ENCODE measurements around the gene ZNF350. TPM values are rescaled to one million over a fixed set of nuclear protein-coding genes. Genes with fewer than 3 reads are reported as not detected.
A peak's percentile ranks its signal among the peaks of the same experiment; 100 is the strongest.

Gene ZNF350
- total and polyA plus RNA-seq, 2 of the 13 experiments (the other 11 are each of a cell fraction or from before 2014, with no cell fraction given), result 3.7 to 6.9 TPM

GRCh38 chr19:51926784-51927741, 59.6 kb downstream of the ZNF350 start, which contains the start of gene ZNF613 (continued):
- TF ChIP-seq ZUFSP (CRISPR knock-in tag; IDR thresholded peaks at IDR 0.05; ENCODE audit: borderline replicate concordance) (no peak), ZBTB38 (CRISPR knock-in tag; IDR thresholded peaks at IDR 0.05) (peak; percentile 55; the same call in 1 of the 2 replicates), PAX8 (CRISPR knock-in tag; IDR thresholded peaks at IDR 0.05; ENCODE audit: borderline replicate concordance) (no peak), ZBTB1 (CRISPR knock-in tag; IDR thresholded peaks at IDR 0.05; ENCODE audit: borderline replicate concordance) (no peak), SRSF1 (optimal IDR thresholded peaks at IDR 0.05; ENCODE audit: low read depth, low read length) (peak; percentile 68), TRIM24 (CRISPR knock-in tag; IDR thresholded peaks at IDR 0.05) (no peak), JUND (CRISPR knock-in tag; IDR thresholded peaks at IDR 0.05) (no peak), ZNF777 (CRISPR knock-in tag; IDR thresholded peaks at IDR 0.05) (peak; percentile 73; the same call in 1 of the 2 replicates), ATF7-NPFF (CRISPR knock-in tag; IDR thresholded peaks at IDR 0.05; ENCODE audit: low read depth) (no peak)
- TF ChIP-seq, protein P1, sequence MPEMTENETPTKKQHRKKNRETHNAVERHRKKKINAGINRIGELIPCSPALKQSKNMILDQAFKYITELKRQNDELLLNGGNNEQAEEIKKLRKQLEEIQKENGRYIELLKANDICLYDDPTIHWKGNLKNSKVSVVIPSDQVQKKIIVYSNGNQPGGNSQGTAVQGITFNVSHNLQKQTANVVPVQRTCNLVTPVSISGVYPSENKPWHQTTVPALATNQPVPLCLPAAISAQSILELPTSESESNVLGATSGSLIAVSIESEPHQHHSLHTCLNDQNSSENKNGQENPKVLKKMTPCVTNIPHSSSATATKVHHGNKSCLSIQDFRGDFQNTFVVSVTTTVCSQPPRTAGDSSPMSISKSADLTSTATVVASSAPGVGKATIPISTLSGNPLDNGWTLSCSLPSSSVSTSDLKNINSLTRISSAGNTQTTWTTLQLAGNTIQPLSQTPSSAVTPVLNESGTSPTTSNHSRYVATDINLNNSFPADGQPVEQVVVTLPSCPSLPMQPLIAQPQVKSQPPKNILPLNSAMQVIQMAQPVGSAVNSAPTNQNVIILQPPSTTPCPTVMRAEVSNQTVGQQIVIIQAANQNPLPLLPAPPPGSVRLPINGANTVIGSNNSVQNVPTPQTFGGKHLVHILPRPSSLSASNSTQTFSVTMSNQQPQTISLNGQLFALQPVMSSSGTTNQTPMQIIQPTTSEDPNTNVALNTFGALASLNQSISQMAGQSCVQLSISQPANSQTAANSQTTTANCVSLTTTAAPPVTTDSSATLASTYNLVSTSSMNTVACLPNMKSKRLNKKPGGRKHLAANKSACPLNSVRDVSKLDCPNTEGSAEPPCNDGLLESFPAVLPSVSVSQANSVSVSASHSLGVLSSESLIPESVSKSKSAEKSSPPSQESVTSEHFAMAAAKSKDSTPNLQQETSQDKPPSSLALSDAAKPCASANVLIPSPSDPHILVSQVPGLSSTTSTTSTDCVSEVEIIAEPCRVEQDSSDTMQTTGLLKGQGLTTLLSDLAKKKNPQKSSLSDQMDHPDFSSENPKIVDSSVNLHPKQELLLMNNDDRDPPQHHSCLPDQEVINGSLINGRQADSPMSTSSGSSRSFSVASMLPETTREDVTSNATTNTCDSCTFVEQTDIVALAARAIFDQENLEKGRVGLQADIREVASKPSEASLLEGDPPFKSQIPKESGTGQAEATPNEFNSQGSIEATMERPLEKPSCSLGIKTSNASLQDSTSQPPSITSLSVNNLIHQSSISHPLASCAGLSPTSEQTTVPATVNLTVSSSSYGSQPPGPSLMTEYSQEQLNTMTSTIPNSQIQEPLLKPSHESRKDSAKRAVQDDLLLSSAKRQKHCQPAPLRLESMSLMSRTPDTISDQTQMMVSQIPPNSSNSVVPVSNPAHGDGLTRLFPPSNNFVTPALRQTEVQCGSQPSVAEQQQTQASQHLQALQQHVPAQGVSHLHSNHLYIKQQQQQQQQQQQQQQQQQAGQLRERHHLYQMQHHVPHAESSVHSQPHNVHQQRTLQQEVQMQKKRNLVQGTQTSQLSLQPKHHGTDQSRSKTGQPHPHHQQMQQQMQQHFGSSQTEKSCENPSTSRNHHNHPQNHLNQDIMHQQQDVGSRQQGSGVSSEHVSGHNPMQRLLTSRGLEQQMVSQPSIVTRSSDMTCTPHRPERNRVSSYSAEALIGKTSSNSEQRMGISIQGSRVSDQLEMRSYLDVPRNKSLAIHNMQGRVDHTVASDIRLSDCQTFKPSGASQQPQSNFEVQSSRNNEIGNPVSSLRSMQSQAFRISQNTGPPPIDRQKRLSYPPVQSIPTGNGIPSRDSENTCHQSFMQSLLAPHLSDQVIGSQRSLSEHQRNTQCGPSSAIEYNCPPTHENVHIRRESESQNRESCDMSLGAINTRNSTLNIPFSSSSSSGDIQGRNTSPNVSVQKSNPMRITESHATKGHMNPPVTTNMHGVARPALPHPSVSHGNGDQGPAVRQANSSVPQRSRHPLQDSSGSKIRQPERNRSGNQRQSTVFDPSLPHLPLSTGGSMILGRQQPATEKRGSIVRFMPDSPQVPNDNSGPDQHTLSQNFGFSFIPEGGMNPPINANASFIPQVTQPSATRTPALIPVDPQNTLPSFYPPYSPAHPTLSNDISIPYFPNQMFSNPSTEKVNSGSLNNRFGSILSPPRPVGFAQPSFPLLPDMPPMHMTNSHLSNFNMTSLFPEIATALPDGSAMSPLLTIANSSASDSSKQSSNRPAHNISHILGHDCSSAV (CRISPR knock-in tag; IDR thresholded peaks at IDR 0.05; ENCODE audit: borderline replicate concordance), result no peak
- TF ChIP-seq, protein P2, sequence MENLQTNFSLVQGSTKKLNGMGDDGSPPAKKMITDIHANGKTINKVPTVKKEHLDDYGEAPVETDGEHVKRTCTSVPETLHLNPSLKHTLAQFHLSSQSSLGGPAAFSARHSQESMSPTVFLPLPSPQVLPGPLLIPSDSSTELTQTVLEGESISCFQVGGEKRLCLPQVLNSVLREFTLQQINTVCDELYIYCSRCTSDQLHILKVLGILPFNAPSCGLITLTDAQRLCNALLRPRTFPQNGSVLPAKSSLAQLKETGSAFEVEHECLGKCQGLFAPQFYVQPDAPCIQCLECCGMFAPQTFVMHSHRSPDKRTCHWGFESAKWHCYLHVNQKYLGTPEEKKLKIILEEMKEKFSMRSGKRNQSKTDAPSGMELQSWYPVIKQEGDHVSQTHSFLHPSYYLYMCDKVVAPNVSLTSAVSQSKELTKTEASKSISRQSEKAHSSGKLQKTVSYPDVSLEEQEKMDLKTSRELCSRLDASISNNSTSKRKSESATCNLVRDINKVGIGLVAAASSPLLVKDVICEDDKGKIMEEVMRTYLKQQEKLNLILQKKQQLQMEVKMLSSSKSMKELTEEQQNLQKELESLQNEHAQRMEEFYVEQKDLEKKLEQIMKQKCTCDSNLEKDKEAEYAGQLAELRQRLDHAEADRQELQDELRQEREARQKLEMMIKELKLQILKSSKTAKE (CRISPR knock-in tag; IDR thresholded peaks at IDR 0.05; ENCODE audit: borderline replicate concordance), result no peak
- TF ChIP-seq, protein P3, sequence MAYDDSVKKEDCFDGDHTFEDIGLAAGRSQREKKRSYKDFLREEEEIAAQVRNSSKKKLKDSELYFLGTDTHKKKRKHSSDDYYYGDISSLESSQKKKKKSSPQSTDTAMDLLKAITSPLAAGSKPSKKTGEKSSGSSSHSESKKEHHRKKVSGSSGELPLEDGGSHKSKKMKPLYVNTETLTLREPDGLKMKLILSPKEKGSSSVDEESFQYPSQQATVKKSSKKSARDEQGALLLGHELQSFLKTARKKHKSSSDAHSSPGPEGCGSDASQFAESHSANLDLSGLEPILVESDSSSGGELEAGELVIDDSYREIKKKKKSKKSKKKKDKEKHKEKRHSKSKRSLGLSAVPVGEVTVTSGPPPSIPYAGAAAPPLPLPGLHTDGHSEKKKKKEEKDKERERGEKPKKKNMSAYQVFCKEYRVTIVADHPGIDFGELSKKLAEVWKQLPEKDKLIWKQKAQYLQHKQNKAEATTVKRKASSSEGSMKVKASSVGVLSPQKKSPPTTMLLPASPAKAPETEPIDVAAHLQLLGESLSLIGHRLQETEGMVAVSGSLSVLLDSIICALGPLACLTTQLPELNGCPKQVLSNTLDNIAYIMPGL (CRISPR knock-in tag; IDR thresholded peaks at IDR 0.05; ENCODE audit: borderline replicate concordance in 1 of 2, low read depth in 1 of 2), result peak; percentile 19 to 74; a peak in 1 of 4 replicates

Data from HepG2 (cell line).